Cardiac septum (tissue), 1 donor: ENCODE results near the gene MRAP2. TPM values are rescaled to one million over a fixed set of nuclear protein-coding genes. Genes with fewer than 3 reads are reported as not detected.
"Not testable (repeated sequence)": the region's sequence is repeated elsewhere in the genome, so short reads cannot be mapped to it uniquely, and the experiment has no call there.

ENCODE experiments used
- DNase-seq: peaks from one replicate; pipeline ENCODE4 v3.0.0-alpha.2; 2020; ENCODE audit warnings: low spot score
- intact Hi-C: fragments of 100-400 bp; cut with DNase I; formaldehyde crosslinking; loops from one replicate; pipeline ENCODE4 v1.14.0; 2022
- total RNA-seq: library from RNA; stranded (reverse); fragmentation: NEBNext Ultra II Directional; extraction: Animal tissue kit (Norgen Biotek cat#: 25700); gene quantifications from one replicate; pipeline ENCODE4 v1.2.1, GENCODE V29; 2021
- donor health status: DM: no; HTN: no; CAD: no.

MRAP2 gene
- total RNA-seq, 1 donor from 2014 or later: 0.48 TPM

- intact Hi-C loops: not testable (repeated sequence)
These were observed 77.8 kb downstream of the MRAP2 start for GRCh38 chr6:84111351-84111750.

GRCh38 chr6:84114933-84115594, 81.5 kb downstream of the MRAP2 start:
- DNase-seq, intact Hi-C loops: not testable (repeated sequence)

More at GRCh38 chr6:84111351-84111750, 77.8 kb downstream of the MRAP2 start:
- not testable (repeated sequence) for DNase-seq

GRCh38 chr6:84118191-84118590, 84.6 kb downstream of the MRAP2 start:
- intact Hi-C loops: no loop called here
- no peak for DNase-seq

GRCh38 chr6:84119277-84119676, 85.7 kb downstream of the MRAP2 start:
- intact Hi-C loops: no loop called here
- DNase-seq: no peak

- intact Hi-C loops: no loop called here
- no peak for DNase-seq
These were observed 89.6 kb downstream of the MRAP2 start for GRCh38 chr6:84123186-84123585.

GRCh38 chr6:84129588-84129987, 96.0 kb downstream of the MRAP2 start:
- DNase-seq, intact Hi-C loops: not testable (repeated sequence)

- intact Hi-C loops, DNase-seq: not testable (repeated sequence)
These were observed 99.8 kb downstream of the MRAP2 start for GRCh38 chr6:84133385-84133784.

GRCh38 chr6:84135291-84135690, 101.7 kb downstream of the MRAP2 start:
- DNase-seq: no peak
- intact Hi-C loops: no loop called here

- intact Hi-C loops: no loop called here
- no peak for DNase-seq
These were observed 102.9 kb downstream of the MRAP2 start for GRCh38 chr6:84136364-84137050.

- DNase-seq: no peak
- intact Hi-C loops: no loop called here
These were observed 103.4 kb downstream of the MRAP2 start for GRCh38 chr6:84137051-84137375.

GRCh38 chr6:84137989-84138575, 104.5 kb downstream of the MRAP2 start:
- intact Hi-C loops: no loop called here
- DNase-seq: no peak

GRCh38 chr6:84139311-84139710, 105.7 kb downstream of the MRAP2 start:
- intact Hi-C loops: no loop called here

More at GRCh38 chr6:84139311-84139710, 105.7 kb downstream of the MRAP2 start:
- DNase-seq: no peak

Other genes starting within 250 kb of the MRAP2 start
- not detected for gene RIPPLY2, start 180.4 kb upstream of the MRAP2 start, total RNA-seq
- gene CYB5R4, start 174.1 kb upstream of the MRAP2 start, total RNA-seq: 16.8 TPM
- gene CEP162, start 193.9 kb downstream of the MRAP2 start, total RNA-seq: 4.3 TPM